Kidney capillary endothelial cell (primary cell): ENCODE measurements around the gene GLMP.
"Not testable (repeated sequence)": the region's sequence is repeated elsewhere in the genome, so short reads cannot be mapped to it uniquely, and the experiment has no call there.

Source experiments
- DNase-seq: peaks from one replicate; pipeline ENCODE4 v3.0.0-alpha.2; 2018; ENCODE audit warnings: low spot score

GLMP gene

GRCh38 chr1:156295391-156295947 lies at the start of gene GLMP:
Gene GLMP, minus strand, starts transcription at chr1:156295679. Its CDS starts 34 bp downstream, at chr1:156295645.
- peak; percentile 59 for DNase-seq

- DNase-seq = no peak
These were observed 48.9 kb upstream of the GLMP start for GRCh38 chr1:156344409-156344808.

- no peak for DNase-seq
These were observed 46.9 kb upstream of the GLMP start for GRCh38 chr1:156342166-156342955.

- DNase-seq = peak; percentile 100
These were observed 42.9 kb upstream of the GLMP start, which contains the start of the genes CCT3 and TSACC for GRCh38 chr1:156338180-156338976. Gene CCT3, minus strand, starts transcription at chr1:156338292. Its CDS starts 108 bp downstream, at chr1:156338184. Gene TSACC, plus strand, starts transcription at chr1:156338526. Its CDS starts 1,232 bp downstream, at chr1:156339758.

- DNase-seq = no peak
These were observed 42.4 kb upstream of the GLMP start for GRCh38 chr1:156337888-156338179.

- DNase-seq = peak; percentile 20
These were observed 41.8 kb upstream of the GLMP start for GRCh38 chr1:156337052-156337887.

GRCh38 chr1:156336242-156336641 lies 40.8 kb upstream of the GLMP start:
- DNase-seq = peak; percentile 24

- not testable (repeated sequence) for DNase-seq
These were observed 27.7 kb upstream of the GLMP start for GRCh38 chr1:156323179-156323578.

- no peak for DNase-seq
These were observed 25.1 kb upstream of the GLMP start for GRCh38 chr1:156320560-156320959.

- DNase-seq = peak; percentile 33
These were observed 24.2 kb upstream of the GLMP start for GRCh38 chr1:156319664-156320063.

GRCh38 chr1:156316909-156317308 lies 21.4 kb upstream of the GLMP start:
- DNase-seq = no peak

GRCh38 chr1:156310962-156311361 lies 15.5 kb upstream of the GLMP start:
- no peak for DNase-seq

GRCh38 chr1:156308078-156308477 lies 12.6 kb upstream of the GLMP start:
- no peak for DNase-seq

- DNase-seq = no peak
These were observed 9.7 kb upstream of the GLMP start for GRCh38 chr1:156305215-156305614.

GRCh38 chr1:156303241-156303640 lies 7.8 kb upstream of the GLMP start:
- DNase-seq = no peak

GRCh38 chr1:156298852-156299357 lies 3.4 kb upstream of the GLMP start, which contains the start of gene VHLL:
Gene VHLL, minus strand, starts transcription at chr1:156299307. Its CDS starts 118 bp downstream, at chr1:156299189.
- no peak for DNase-seq

- no peak for DNase-seq
These were observed 1.6 kb downstream of the GLMP start for GRCh38 chr1:156293895-156294294.

GRCh38 chr1:156293098-156293434 lies 2.4 kb downstream of the GLMP start:
- no peak for DNase-seq

GRCh38 chr1:156291226-156292061 lies 4.0 kb downstream of the GLMP start:
- peak; percentile 48 for DNase-seq

GRCh38 chr1:156289857-156290256 lies 5.6 kb downstream of the GLMP start:
- DNase-seq = no peak

GRCh38 chr1:156286061-156286460 lies 9.4 kb downstream of the GLMP start:
- DNase-seq = no peak
